Measurements from ENCODE around the gene FRMPD1. TPM values are rescaled to one million over a fixed set of nuclear protein-coding genes. Genes with fewer than 3 reads are reported as not detected.

Gene FRMPD1
- total and polyA plus RNA-seq, 10 of the 15 experiments (the other 5 are each of a cell fraction or from before 2014, with no cell fraction given): 0.01 to 0.08 (median 0.05) TPM; not detected in 6

- no peak for TF ChIP-seq ATF3 (IDR thresholded peaks at IDR 0.05; ENCODE audit: borderline replicate concordance, extremely low read depth, low read depth, low read length)
- TF ChIP-seq SIN3A (IDR thresholded peaks at IDR 0.05; ENCODE audit: low read depth, low read length): no peak
- TF ChIP-seq SMAD1 (IDR thresholded peaks at IDR 0.05; ENCODE audit: low read depth, partially characterized antibody): no peak
- TF ChIP-seq MYC (IDR thresholded peaks at IDR 0.05; ENCODE audit: insufficient read depth, insufficient read length, insufficient replicate concordance, low read length, severe bottlenecking): no peak
- TF ChIP-seq EED (IDR thresholded peaks at IDR 0.05; ENCODE audit: low read depth): no peak
- no peak for TF ChIP-seq CHD1 (IDR thresholded peaks at IDR 0.05; ENCODE audit: low read depth, low read length)
These were observed 24.0 kb upstream of the FRMPD1 start (continued) for GRCh38 chr9:37626708-37627292.

DNA sequence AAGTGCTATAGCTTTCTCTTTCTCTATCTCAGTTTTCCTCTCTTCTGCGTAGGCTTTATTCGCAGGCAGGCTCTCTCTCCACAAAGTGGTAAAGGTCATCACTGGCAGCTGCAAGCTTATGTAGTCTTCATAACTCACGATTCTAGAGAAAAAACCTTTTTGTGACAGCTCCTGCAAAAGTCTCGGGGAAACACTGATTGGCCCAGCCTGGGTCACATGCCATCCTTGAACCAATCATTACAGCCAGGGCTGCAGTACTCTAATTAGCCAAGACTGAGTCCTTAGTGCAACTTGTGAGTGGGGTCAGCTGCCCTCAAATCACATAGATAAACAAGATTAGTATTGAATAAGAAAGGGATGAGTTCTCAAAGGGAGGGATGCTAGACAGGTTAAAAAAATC is 18.3 kb upstream of the FRMPD1 start:
- no peaks in the 10 kb centered on the region for H3K9me3 ChIP-seq (replicated peaks; ENCODE audit: control insufficient read depth, insufficient read depth, low read length)
- no peak overlapping the region for H2AFZ ChIP-seq (ENCODE audit: control insufficient read depth, low read depth, low read length)
- no peak for ATAC-seq
- H3K27ac ChIP-seq (ENCODE audit: control insufficient read depth, insufficient read depth): no peak overlapping the region
- POLR2A ChIA-PET: interaction anchor here (0.6 kb wide), 2 partner anchors 33 to 170 kb away, joined by 4 to 7 read pairs; no protein-coding TSS in a partner anchor
- TF ChIP-seq USF1 (IDR thresholded peaks at IDR 0.05; ENCODE audit: borderline replicate concordance, extremely low read length, insufficient read depth, low read depth, low read length) (peak; percentile 38), NFYB (IDR thresholded peaks at IDR 0.05; ENCODE audit: insufficient read depth, low read depth, low read length) (peak; percentile 50), CBX3 (IDR thresholded peaks at IDR 0.05; ENCODE audit: borderline replicate concordance, low read depth) (no peak), SIN3A (IDR thresholded peaks at IDR 0.05; ENCODE audit: low read depth, low read length) (no peak), MEF2A (IDR thresholded peaks at IDR 0.05; ENCODE audit: insufficient read depth, low read depth, low read length) (no peak)
- FAIRE-seq: no peak
- H3K4me1 ChIP-seq (ENCODE audit: control insufficient read depth, insufficient read depth, low read length): no peaks in the 10 kb centered on the region
- WGBS (ENCODE audit: insufficient coverage, insufficient replicate concordance, low lambda C conversion rate, missing lambda C conversion rate): 63% methylated on average over 4 of the region's 4 CpGs
- no peak overlapping the region for H3K4me3 ChIP-seq
- H3K36me3 ChIP-seq (ENCODE audit: control insufficient read depth in 2 of 2, insufficient read depth in 2 of 2, low read length in 1 of 2): no peaks in the 10 kb centered on the region
- SMC1A ChIA-PET (ENCODE audit: uncharacterized antibody, unreplicated experiment): no interaction called here
- DNase-seq (ENCODE audit: low read depth, low spot score): no peak
- H3K79me2 ChIP-seq (ENCODE audit: control insufficient read depth, insufficient read depth, low read length): no peaks in the 10 kb centered on the region
- intact Hi-C loops (cut with micrococcal nuclease; ENCODE audit: unreplicated experiment): no loop called here
- no peak overlapping the region for H3K9ac ChIP-seq (ENCODE audit: control insufficient read depth, insufficient read depth, low read length)
- CTCF ChIA-PET: no interaction called here
- no peaks in the 10 kb centered on the region for H3K27me3 ChIP-seq (replicated peaks in 1 of 2; ENCODE audit: control insufficient read depth in 2 of 2, insufficient read depth in 2 of 2, low read length in 1 of 2)
- no peaks in the 10 kb centered on the region for H4K20me1 ChIP-seq (ENCODE audit: control insufficient read depth, insufficient read depth)
- no peak overlapping the region for H3K4me2 ChIP-seq (ENCODE audit: control insufficient read depth, insufficient read depth)
- BruUV-seq (replicated peaks): no TSS peak
- RAD21 ChIA-PET (ENCODE audit: unreplicated experiment): no interaction called here
- in situ Hi-C loops (cut with MboI): no loop called here

Data from GM12878 (cell line).